ENCODE results near the gene GNL3L.

GRCh38 chrX:54492340-54492739, 37.7 kb upstream of the GNL3L start:
- TF ChIP-seq POLR2A (IDR thresholded peaks at IDR 0.05), result no peak
- no peak for TF ChIP-seq CTCF (IDR thresholded peaks at IDR 0.05)
